OCI-M2 (cell line): ENCODE data around the gene ZBTB45.

Source experiments
- DNase-seq: peaks from one replicate; lab custom pipeline; 2025; ENCODE audit not compliant: unreplicated experiment; lab: John Stamatoyannopoulos, UW

Gene ZBTB45

GRCh38 chr19:58538257-58539168 is 18.9 kb upstream of the ZBTB45 start:
- DNase-seq = peak; percentile 84

DNA sequence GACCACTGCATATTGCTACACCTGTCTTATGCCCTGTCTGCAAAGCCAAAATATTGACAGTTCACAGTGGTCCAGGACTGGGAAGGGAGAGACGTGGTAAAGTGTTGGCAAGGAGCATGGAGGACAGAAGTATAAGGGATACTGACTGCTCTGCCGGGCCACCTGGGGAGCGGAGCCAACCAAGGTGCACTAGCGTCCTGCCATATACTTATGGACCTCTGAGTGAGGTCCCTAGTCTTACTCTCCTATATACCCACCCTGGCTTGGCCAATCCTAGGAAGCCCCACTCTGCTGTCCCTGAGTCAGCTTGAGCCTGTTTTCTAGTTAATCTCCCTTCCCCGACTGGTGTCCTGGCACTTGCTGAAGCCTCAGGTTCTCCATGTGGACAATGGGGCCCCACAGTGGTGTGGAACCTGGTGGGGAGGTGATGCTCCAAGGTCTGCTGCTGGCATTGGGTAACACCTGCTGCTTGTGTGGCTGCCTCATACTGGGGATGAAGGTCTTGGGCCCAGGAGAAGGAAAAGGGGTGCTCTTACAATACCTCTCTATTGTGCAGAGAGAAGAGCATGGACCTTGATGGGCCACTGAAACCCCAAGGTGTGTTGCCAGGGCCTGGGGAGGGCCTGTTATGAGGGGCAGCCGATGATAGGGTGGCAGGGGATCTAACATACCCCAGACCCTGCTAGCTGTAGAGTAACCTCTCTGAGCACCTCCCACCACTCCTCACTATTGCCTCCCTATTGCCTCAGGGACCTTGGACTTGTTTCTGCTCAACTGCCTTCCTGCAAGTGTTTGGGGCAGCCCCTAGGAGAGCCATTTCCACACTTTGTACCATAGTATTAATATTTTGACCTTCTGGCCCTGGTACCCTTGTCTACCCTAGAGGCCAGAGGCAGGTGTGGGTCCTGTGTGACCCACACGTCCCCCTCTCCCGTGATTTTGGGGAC is 17.5 kb upstream of the ZBTB45 start:
- DNase-seq = no peak

- DNase-seq = no peak
These were observed 16.2 kb upstream of the ZBTB45 start for GRCh38 chr19:58535857-58536256.

DNA sequence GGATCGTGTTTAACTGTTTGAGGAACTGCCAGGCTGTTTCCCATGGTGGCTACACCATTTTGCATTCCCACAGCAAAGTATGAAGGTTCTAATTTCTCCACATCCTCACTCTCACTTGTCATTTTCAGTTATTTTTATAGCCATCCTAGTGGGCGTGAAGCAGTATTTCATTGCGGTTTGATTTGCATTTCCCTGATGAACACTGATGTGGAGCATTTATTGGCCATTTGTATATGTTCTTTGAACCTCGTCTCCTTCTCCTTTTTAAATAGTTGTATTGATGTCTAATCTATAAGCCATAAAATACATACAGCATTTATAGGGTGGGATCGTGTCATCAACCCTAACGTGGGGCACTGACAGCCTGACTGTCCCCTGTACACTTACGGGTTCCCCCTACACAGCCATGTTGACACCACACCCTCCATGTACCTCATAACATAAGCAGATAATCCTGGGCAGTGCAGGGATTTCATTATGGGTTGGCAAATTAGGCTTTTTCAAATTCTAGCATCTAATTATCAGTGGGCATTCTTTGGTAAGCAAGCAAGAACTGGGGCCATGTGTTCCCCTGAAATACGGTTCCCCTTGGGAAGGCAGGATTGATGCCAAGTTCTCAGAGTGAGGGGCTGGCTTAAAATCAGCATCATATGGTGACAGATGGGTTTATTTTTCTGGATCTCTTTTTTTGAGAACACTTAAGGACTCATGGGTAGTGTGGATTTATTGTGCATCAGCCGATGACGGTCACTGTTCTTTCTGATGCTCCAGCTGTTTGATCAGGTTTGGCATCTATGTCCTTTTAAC is 11.6 kb upstream of the ZBTB45 start:
- no peak for DNase-seq

DNA sequence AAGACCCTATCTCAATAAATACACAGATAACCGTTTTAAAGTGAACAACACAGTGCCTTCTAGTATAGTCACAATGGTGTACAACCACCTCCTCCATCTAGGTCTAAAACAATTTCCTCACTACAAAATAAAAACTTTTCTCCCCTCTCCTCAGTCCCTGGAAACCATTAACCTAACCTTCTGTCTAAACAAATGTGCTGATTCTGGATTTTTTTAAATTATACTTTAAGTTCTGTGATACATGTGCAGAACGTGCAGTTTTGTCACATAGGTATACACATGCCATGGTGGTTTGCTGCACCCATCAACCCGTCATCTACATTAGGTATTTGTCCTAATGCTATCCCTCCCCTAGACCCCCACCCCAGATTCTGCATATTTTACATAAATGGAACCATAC is 9.8 kb upstream of the ZBTB45 start:
- no peak for DNase-seq

GRCh38 chr19:58522709-58523108 is 3.1 kb upstream of the ZBTB45 start:
- DNase-seq = no peak

GRCh38 chr19:58521651-58522050 is 2.0 kb upstream of the ZBTB45 start:
- no peak for DNase-seq

DNA sequence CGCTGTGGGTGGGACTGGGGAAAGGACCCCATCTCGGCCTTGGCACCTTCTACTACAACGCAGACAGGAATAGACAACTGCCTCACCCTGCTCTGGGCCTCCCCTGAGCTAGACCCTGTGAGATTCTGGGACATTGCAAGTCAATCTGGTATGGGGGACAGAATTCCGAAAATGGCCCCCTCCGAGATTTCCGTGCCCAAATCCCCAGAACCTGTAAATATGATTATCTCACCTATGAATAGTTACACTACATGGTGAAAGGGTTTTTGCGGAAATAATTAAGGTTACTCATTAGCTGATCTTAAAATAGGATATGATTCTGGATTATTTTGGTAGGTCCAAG is 618 bp upstream of the ZBTB45 start:
- DNase-seq = no peak

- no peak for DNase-seq
These were observed 589 bp downstream of the ZBTB45 start for GRCh38 chr19:58519087-58519354.

DNA sequence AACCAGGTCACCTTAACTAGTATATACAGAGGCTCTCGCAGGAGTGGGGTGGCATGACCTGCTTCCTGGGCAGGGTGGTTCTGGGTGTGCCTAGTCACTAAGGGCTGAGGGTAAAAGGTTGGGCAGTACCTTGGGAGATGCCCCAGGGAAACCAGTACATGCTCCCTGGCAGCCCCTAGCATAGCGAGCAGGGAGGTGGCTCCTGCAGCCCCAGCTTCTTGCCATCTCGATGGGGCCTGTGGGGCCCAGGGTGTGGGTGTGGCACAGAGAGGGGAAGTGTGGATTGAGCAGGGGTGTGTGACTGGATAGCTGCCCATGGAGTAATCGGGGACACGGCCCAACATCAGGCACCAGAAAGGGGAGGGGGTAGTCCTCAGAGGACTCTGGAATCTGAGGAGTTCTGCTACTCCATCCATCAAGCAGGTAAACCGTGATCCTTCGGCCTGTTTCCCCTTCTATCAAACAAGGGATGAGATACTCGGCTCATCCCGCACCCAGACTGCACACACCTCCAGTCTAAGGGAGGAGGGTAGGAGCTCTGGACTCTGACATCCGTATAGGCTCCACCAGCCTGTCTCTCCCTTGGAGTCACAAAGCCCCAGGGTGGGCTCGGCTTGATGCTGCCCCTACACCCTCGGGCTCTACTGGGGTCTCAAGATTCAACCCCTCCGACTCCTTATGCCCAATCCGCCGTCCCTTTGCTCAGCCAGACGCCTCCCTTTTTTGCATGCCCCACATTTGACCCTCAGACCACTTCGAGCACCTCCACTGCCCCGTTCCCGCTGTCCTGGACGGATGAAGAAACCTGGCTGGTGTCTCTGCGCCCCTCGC is 1.1 kb downstream of the ZBTB45 start:
- DNase-seq = no peak

DNA sequence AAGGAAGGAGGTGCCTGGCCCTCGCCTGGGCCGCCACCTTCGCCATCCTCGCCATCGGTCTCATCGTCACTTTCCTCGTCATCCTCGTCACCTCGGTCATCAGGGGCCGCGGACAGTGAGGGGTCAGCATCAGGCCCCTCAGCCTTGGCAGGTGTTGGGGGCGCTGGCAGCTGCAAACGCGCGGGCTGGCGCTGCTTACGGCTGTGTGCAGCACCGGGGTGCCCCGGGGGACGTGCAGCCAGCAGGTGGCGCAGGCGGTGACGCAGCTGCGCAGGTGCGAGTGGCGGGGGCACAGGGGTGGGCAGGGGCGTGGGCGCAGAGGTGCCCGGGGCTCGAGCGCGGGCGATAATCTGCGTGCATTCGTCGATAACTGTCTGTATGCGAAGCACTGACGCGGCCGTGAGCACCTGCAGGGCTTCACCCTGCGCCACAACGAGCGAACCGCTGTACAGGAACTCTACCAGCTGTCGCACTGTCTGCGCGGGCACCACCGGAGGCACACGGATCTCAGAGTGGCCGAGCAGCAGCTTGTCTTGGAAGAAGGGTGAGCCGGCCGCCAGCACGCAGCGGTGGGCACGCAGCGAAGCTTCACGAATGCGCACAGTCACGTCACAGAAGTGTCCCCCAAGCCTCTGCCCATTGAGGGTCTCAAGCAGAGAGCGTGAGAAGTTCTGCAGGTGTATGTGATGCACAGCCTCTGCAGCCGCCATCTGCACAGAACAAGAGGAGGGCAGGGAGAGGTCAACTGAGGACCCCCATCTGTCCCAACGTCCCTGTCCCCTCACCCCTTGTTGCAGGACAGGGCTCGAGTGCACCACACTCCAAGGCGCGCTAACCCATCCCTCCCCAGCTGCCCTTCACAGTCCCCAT is 2.4 kb downstream of the ZBTB45 start:
- DNase-seq = no peak

DNA sequence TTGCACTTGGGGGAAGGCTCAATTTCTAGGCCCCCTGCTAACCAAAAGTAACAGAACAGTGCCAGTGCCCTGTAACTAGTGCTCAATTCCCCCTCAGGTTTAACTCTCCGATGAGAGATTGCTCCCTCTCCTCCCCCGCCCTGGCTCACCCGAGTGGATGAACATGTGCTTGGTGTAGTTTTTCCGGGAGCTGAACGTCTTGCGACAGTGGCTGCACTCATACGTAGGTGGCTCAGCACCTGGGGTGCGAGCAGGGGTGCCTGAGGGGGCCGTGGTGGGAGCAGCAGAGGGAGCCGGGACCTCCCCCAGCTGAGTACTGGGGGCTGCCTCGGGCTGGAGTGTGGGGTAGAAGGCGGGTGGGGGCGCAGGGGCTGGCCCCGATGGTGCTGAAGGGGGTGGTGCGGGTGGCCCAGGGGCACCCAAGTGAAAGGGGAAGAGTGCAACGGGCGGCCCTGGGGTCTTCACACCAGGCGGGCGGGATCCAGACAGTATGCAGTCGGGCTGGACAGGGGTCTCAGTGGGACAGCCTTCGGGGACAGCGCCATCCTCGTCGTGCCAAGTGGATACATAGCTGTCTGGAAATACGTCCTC is 3.3 kb downstream of the ZBTB45 start:
- DNase-seq = no peak

- no peak for DNase-seq
These were observed 4.4 kb downstream of the ZBTB45 start for GRCh38 chr19:58515259-58515658.

DNA sequence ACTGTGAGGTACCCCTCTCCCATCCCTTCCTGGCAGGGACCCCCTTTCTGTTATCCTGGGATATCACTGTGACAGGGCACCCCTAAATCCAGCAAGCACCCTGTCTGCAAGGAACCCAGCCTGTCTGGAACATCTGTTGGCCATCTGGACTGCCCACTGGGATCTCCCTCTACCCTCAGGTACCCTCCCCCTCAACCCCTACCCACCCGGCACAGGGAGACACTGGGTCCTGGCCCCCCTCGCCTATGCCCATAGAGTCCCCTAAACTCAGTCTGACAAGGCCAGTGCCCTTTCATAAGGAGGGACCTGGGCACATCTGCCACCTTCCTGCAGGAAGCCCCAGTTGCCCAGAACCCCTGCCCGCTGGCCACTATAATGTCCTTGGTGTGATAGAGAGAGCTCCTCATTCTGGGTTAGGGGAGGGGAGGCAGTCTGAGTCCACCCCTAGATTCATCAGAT is 5.0 kb downstream of the ZBTB45 start:
- no peak for DNase-seq

DNA sequence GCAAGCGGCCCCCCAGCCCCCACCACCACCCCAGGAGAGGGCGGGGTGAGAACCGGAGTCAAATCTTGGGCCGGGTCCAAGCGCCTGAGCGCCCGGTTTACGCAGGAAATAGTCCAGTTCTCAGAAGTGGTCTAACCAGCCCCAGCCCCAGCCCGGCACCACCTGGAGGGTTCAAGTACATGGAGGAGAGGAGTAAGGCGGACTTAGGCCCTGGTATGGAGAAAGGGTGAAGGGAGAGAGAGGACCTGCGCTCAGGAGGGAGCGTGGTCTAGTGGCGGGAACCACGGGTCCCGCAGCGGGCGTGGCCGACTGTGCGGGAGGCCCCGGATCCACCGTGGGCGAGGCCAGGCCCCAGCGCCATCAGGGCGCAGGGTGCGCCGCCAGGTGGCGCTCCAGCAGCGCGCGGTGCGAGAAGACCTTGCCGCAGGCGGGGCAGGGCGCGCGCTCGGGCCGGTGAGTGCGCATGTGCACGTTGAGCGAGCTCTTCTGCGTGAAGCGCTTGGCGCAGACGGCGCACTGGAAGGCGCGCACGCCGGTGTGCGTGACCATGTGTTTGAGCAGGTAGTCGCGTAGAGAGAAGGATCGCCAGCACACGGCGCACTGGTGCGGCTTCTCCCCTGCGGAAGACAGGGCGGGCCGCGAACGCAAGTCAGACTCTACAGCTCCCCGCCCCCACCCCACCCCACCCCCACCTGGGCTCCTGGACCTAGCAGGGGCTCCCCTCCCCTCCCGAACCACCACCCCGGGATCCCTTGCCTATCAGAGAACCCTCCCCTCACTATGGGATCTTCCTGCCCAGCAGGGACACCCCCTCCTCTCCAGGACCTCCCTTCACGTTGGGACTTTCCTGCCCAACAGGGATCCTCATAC is 5.7 kb downstream of the ZBTB45 start:
- DNase-seq = no peak

DNA sequence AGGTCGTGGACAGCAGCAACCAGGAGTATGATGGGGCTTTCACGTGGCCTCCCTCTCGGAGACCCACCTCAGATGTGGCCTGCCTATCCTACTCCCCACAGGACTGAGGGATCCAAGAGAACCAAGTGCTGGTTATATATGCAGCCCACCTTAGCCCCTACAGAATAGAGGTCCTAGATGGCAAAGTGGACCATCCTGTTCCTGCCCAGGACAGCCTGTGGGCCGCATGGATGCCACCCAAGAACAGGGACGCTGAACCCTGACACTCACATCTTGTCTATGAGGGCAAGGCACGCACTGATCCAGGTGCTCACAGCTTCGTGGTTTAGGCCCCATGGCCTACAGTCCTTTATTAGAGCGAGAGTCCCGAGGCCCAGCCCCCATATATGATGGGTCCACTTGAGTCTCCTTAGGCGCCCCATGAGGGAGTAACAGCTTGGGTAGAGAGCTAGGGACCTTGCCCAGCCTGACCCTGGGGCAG is 6.4 kb downstream of the ZBTB45 start:
- DNase-seq = no peak

DNA sequence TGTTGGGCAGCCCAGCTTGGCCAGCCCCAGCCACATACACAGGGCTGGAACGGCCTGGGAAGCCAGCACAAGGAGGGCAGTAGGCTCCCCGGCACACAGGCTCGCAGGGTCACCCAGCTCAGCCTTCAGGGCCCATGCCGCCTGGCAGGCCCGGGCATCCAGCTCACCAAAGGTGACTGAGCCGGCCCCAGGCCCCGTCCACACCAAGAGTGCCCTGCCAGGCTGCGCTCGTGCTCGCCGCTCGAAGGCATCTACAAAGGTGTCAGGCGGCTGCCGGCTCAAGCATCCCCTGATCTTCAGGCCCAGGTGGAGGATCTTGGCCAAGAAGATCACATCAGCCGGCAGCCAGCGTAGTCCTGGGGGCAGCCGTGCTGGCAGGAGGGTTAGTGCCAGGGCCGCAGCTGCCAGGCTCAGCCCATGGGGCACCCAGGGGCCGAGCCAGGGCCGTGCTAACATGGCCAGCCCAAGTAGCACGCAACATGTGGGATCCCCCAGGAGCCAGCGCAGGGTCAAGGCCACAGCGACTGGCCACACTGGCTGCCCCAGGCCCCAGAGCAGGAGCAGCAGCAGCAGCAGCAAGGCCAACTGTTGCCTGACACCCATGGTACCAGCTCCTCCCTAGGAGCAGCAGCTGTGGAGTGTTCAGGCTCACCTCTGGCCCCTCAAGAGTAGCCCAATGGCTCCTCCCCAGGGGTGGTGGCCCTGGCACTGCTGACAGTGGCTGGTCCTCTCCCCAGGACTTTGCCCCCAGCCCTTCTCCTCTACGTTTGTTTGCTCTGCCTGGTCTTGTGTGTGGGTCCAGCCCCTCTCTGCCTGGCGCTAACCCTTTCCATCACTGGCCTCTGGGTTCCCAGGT is 8.0 kb downstream of the ZBTB45 start, which contains the start of gene SLC27A5:
Gene SLC27A5, minus strand, starts transcription at position 640 of the 856 bp plus-strand sequence. Its CDS starts 37 bp downstream, at position 603.
- DNase-seq = no peak
